ENCODE results near the gene APOL1.
A peak's percentile ranks its signal among the peaks of the same experiment; 100 is the strongest.
"Not testable (repeated sequence)": the region's sequence is repeated elsewhere in the genome, so short reads cannot be mapped to it uniquely, and the experiment has no call there.

Gene APOL1

GRCh38 chr22:36252754-36253522 is at the start of gene APOL1:
TSS of gene APOL1 (plus strand) at chr22:36253133. CDS start at chr22:36254956, 1,823 bp downstream.
- no peak within 1 kb of the TSS for H3K27ac ChIP-seq (ENCODE audit: low read depth, low read length, poor library complexity, severe bottlenecking)
- peak within 1 kb of the TSS; percentile 50 for H3K4me3 ChIP-seq (ENCODE audit: low read depth, low read length, poor library complexity, severe bottlenecking)
- peaks cover 28% of the 10 kb centered on the region for H3K4me1 ChIP-seq (ENCODE audit: insufficient read depth, low read length, severe bottlenecking)
- H3F3A ChIP-seq (ENCODE audit: insufficient read depth, low read length): no peaks in the 10 kb centered on the region
- H4K20me1 ChIP-seq (ENCODE audit: insufficient read depth, low read length): no peaks in the 10 kb centered on the region
- 0 out of 2 replicates have a peak within 1 kb of the TSS, but pooled peaks have one; percentile 18 for H2AFZ ChIP-seq (ENCODE audit: low read length)
- H3K9ac ChIP-seq (ENCODE audit: low read length): peak within 1 kb of the TSS; percentile 48
- no peaks in the 10 kb centered on the region for H3K27me3 ChIP-seq (ENCODE audit: insufficient read depth, low read length)
- no peaks in the 10 kb centered on the region for H3K9me2 ChIP-seq (ENCODE audit: low read depth, low read length)
- no peaks in the 10 kb centered on the region for H3K79me2 ChIP-seq (ENCODE audit: insufficient read depth, low read length)
- TF ChIP-seq EZH2 (IDR thresholded peaks at IDR 0.05; ENCODE audit: borderline replicate concordance, low read length): no peak
- TF ChIP-seq CTCF (IDR thresholded peaks at IDR 0.05; ENCODE audit: low read length): no peak
- H3K9me3 ChIP-seq (ENCODE audit: low read length): 0 out of 2 replicates have a peak, but pooled peaks cover 4% of the 10 kb centered on the region
- H3K4me2 ChIP-seq (ENCODE audit: low read length): peak within 1 kb of the TSS; percentile 69
- no peaks in the 10 kb centered on the region for H3K36me3 ChIP-seq (ENCODE audit: insufficient read depth, low read length)

- H3K4me3 ChIP-seq (ENCODE audit: low read depth, low read length, poor library complexity, severe bottlenecking); H3K4me2 ChIP-seq (ENCODE audit: low read length); H2AFZ ChIP-seq (ENCODE audit: low read length); H3K9ac ChIP-seq (ENCODE audit: low read length); H3K9me2 ChIP-seq (ENCODE audit: low read depth, low read length); H3F3A ChIP-seq (ENCODE audit: insufficient read depth, low read length); H3K27me3 ChIP-seq (ENCODE audit: insufficient read depth, low read length); H3K36me3 ChIP-seq (ENCODE audit: insufficient read depth, low read length); H3K79me2 ChIP-seq (ENCODE audit: insufficient read depth, low read length); H3K9me3 ChIP-seq (ENCODE audit: low read length); H4K20me1 ChIP-seq (ENCODE audit: insufficient read depth, low read length); H3K27ac ChIP-seq (ENCODE audit: low read depth, low read length, poor library complexity, severe bottlenecking): not testable (repeated sequence)
- H3K4me1 ChIP-seq (ENCODE audit: insufficient read depth, low read length, severe bottlenecking): peaks cover 16% of the 10 kb centered on the region
These were observed 49.5 kb upstream of the APOL1 start for GRCh38 chr22:36203441-36203840.

- no peaks in the 10 kb centered on the region for H3K79me2 ChIP-seq (ENCODE audit: insufficient read depth, low read length)
- 0 out of 2 replicates have a peak, but pooled peaks cover 3% of the 10 kb centered on the region for H3K36me3 ChIP-seq (ENCODE audit: insufficient read depth, low read length)
- H3K4me3 ChIP-seq (ENCODE audit: low read depth, low read length, poor library complexity, severe bottlenecking): no peak overlapping the region
- H3F3A ChIP-seq (ENCODE audit: insufficient read depth, low read length): no peaks in the 10 kb centered on the region
- TF ChIP-seq CTCF (IDR thresholded peaks at IDR 0.05; ENCODE audit: low read length) (no peak), EZH2 (IDR thresholded peaks at IDR 0.05; ENCODE audit: borderline replicate concordance, low read length) (no peak)
- H2AFZ ChIP-seq (ENCODE audit: low read length): no peak overlapping the region
- H3K9me2 ChIP-seq (ENCODE audit: low read depth, low read length): no peaks in the 10 kb centered on the region
- H3K9ac ChIP-seq (ENCODE audit: low read length): no peak overlapping the region
- H3K4me1 ChIP-seq (ENCODE audit: insufficient read depth, low read length, severe bottlenecking): peaks cover 13% of the 10 kb centered on the region
- no peaks in the 10 kb centered on the region for H4K20me1 ChIP-seq (ENCODE audit: insufficient read depth, low read length)
- no peaks in the 10 kb centered on the region for H3K27me3 ChIP-seq (ENCODE audit: insufficient read depth, low read length)
- no peak overlapping the region for H3K27ac ChIP-seq (ENCODE audit: low read depth, low read length, poor library complexity, severe bottlenecking)
- no peak overlapping the region for H3K4me2 ChIP-seq (ENCODE audit: low read length)
- no peaks in the 10 kb centered on the region for H3K9me3 ChIP-seq (ENCODE audit: low read length)
These were observed 48.8 kb upstream of the APOL1 start for GRCh38 chr22:36204001-36204631.
